IPS-18c (cell line): Measurements from ENCODE around the gene FSD2.

ENCODE experiments used
- H3K4me3 ChIP-seq: 2 replicates; pipeline ENCODE4 v1.7.0; 2013; ENCODE audit warnings: low read depth, mild to moderate bottlenecking, low read length, moderate library complexity; ENCODE audit not compliant: insufficient read depth
- H3K9me3 ChIP-seq: one replicate; pipeline ENCODE4 v1.6.1; 2013; ENCODE audit warnings: mild to moderate bottlenecking, low read length, moderate library complexity; ENCODE audit not compliant: control insufficient read depth, insufficient read depth

The FSD2 gene

DNA sequence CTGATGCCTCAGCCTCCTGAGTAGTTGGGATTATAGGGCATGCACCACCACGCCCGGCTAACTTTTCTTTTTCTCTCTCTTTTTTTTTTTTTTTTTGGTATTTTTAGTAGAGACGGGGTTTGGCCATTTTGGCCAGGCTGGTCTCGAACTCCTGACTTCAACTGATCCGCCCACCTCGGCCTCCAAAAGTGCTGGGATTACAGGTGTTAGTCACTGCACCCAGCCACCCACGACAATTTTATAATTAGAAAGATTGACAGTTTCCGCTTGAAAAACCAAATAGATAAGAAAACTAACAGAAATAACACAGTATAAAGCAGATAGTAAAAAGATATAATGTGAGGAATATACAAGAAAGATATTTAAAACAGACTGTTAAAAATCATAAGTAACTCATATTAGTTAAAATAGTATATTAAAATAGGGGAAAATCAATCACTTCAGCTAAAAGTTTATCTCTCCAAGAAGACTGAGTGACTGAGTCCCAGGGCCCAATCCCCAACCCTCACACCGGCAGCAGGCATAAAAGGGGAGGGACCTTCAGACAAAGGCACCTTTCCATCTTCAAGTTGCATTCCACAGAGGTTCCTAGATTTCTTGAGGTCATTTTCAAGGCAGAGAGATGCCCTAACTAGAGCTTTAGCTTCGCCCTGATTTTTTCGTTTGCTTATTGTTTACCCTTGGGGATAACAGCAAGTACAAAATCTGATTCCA is 2.2 kb upstream of the FSD2 start:
- Histone ChIP-seq H3K4me3 (no peak overlapping the region), H3K9me3 (no peaks in the 10 kb centered on the region)

GRCh38 chr15:82804575-82804949 is 1.3 kb downstream of the FSD2 start:
- H3K9me3 ChIP-seq = no peaks in the 10 kb centered on the region
- H3K4me3 ChIP-seq = no peak overlapping the region

GRCh38 chr15:82803793-82804574 is 1.9 kb downstream of the FSD2 start:
- H3K9me3 ChIP-seq = no peaks in the 10 kb centered on the region

DNA sequence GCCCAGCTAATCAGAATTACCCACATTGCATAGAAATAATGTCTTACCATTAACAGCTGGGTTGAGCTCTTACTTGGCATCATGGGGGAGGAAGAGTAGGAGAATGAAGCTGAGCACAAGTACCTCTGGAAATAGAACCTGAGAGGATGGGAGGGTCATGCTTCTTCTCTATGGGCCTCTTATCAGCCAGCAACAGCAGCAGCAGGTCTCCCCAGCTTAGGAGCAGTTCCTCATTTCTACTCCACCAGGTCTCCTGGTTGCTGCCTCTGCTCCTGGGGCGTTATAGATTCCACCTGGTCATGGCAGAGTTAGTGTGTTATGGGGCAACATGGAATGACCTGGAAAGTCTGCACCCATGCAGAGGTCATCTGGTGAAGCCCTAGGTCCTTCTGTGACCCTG is 3.4 kb downstream of the FSD2 start:
- H3K4me3 ChIP-seq = no peak overlapping the region
- no peaks in the 10 kb centered on the region for H3K9me3 ChIP-seq

More at GRCh38 chr15:82803793-82804574, 1.9 kb downstream of the FSD2 start:
- no peak overlapping the region for H3K4me3 ChIP-seq

DNA sequence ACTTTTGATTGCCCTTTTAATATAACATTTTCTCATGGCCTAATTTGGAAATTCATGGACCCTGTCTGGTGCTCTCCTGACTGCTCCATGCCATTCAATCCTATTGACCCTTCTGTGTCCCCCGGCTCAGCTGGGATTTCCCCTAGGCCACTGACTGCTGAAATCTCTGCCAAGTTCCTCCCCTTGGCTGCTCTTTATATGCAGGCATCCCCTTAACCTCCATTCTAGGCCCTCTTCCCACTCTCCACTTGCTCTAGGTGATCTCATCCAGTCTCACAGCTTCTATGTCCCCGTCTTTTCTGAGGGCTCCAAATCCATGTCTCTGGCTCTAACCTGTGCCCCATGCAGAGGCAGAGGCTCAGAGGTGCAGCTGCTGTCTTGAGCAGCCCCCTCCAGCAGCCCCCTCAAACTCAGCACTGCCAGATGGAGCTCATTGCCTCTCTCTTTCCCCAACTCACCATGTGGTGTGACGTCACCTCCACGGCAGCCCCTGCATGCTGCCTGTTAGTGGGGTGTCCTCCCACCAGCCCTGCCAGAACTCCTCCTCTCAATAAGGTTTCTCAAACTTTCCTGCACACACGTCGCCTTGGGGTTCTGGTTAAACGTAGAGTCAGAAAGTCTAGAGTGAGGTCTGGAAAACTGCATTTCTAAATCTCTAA is 6.6 kb downstream of the FSD2 start:
- Histone ChIP-seq H3K4me3 (no peak overlapping the region), H3K9me3 (no peaks in the 10 kb centered on the region)

DNA sequence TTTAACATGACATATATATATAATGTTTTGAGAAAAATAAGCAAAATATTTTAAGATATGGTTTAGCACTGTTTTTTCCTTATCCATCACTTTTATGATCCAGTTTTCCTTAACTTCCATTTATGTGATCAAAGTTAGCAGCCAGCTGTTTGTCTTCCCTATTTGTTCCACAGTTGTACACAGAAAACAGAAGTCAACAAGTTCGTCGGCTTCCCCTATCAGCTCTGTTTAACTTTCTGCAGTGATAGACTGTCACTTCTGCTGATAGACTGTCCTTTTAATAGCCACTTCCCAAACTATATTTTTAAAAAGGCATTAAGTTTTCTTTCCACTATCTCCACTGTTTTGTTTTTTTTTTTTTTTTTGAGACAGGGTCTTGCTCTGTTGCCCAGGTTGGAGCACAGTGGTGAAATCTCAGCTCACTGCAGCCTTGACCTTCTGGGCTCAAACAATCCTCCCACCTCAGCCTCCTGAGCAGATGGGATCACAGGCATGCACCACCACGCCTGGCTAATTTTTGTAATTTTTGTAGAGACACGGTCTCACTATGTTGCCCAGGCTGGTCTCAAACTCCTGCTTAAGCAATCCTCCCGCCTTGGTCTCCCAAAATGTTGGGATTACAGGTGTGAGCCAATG is 7.2 kb downstream of the FSD2 start:
- Histone ChIP-seq H3K4me3 (no peak overlapping the region), H3K9me3 (no peaks in the 10 kb centered on the region)

- no peaks in the 10 kb centered on the region for H3K9me3 ChIP-seq
- no peak overlapping the region for H3K4me3 ChIP-seq
Observed at GRCh38 chr15:82798104-82798503, 7.8 kb downstream of the FSD2 start.

DNA sequence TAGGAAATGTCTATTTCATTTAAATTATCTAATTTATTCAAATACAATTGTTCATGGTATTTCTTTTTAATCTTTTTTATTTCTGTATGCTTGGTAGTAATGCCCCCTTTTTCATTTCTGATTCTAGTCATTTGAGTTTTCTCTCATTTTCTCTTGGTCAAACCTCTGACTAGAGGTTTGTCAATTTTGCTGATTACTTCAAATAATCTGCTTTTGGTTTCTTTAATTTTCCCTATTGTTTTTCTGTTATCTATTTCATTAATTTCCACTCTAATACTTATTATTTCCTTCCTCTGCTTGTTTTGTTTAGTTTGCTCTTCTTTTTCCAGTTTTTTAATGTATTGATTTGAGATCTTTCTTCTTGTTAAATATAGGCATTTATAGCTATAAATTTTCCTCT is 12.1 kb downstream of the FSD2 start:
- no peaks in the 10 kb centered on the region for H3K9me3 ChIP-seq

GRCh38 chr15:82792068-82792467 is 13.8 kb downstream of the FSD2 start:
- no peaks in the 10 kb centered on the region for H3K9me3 ChIP-seq
- H3K4me3 ChIP-seq = no peak overlapping the region

More for the DNA sequence above, 12.1 kb downstream of the FSD2 start:
- H3K4me3 ChIP-seq = no peak overlapping the region

DNA sequence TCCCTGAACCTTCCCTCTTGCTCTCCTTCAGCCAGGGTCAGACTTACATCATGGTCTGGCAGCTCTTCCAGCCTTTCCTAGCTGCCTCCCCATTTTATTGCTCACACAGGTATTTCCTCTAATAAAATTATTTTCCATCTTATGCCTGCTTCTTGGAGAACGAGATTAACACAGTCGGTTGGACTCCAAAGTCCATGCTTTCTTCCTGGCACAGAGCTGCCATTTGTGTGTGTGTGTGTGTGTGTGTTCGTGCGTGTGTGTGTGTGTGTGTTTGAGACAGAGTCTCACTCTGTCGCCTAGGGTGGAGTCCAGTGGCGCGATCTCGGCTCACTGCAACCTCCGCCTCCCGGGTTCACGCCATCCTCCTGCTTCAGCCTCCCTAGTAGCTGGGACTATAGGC is 15.5 kb downstream of the FSD2 start:
- Histone ChIP-seq H3K9me3 (no peaks in the 10 kb centered on the region), H3K4me3 (no peak overlapping the region)

DNA sequence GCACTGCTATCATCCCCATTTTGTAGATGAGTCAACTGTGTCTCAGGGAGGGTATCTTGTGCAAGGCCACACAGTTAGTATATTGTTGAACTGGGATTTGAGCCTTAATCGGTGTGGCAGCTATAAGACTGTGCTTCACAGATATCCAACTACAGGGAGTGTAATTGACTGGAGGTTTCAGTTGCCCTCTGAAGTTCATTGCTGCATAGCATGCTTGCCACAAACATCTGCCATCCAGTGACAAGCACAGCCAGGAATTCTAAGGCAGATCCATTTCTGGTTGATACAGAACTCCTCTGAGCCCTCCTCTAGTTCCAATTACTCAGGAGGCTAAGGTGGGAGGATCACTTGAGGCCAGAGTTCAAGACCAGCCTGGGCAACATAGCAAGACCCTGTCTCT is 16.4 kb downstream of the FSD2 start:
- Histone ChIP-seq H3K4me3 (no peak overlapping the region), H3K9me3 (no peaks in the 10 kb centered on the region)

DNA sequence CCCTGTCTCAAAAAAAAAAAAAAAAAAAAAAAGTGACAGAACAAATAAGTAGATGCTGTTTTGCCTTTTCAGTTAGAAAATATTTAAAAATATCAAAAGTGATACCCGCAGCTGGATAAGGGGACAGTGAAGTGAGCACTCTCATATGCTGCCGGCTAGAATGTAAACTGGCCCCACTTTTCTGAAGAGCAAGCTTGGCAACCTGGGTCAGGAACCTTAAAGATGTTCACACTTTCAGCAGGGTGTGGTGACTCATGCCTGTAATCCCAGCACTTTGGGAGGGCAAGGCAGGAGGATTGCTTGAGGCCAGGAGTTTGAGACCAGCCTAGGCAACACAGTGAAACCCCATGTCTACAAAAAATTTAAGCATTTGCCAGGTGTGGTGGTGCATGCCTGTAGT is 17.4 kb downstream of the FSD2 start:
- Histone ChIP-seq H3K4me3 (no peak overlapping the region), H3K9me3 (no peaks in the 10 kb centered on the region)

- Histone ChIP-seq H3K4me3 (no peak overlapping the region), H3K9me3 (no peaks in the 10 kb centered on the region)
Observed at GRCh38 chr15:82781349-82781748, 24.5 kb downstream of the FSD2 start.

DNA sequence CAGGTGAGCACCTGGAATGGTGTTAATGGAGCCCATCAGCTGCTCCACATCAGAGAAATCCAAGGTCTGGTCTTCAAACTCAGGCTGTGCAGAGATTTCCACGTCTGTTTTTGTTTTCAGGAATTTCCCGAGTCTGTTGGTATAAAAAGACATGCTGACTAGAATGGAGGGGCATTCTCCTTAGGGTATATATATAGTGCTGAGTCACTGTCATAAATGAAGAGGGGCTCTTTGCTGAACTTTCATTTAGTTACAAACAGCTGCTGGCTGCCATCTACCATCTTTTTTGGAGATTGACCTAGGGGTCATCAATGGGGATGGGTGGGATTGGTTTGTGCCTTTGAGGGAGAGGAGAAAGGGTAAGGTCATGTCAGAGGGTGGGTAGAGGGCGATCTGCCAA is 27.1 kb downstream of the FSD2 start:
- Histone ChIP-seq H3K4me3 (no peak overlapping the region), H3K9me3 (no peaks in the 10 kb centered on the region)

- H3K9me3 ChIP-seq = no peaks in the 10 kb centered on the region
- no peak overlapping the region for H3K4me3 ChIP-seq
Observed at GRCh38 chr15:82774496-82774895, 31.4 kb downstream of the FSD2 start.

GRCh38 chr15:82771789-82772607 is 33.9 kb downstream of the FSD2 start:
- Histone ChIP-seq H3K9me3 (no peaks in the 10 kb centered on the region), H3K4me3 (no peak overlapping the region)
